HG02973 (cell line): Measurements from ENCODE around the gene SULT1B1.

Source experiments
- ATAC-seq: cut with Tn5 transposase; IDR thresholded peaks from one replicate; pipeline ENCODE4 v1.9.1; 2021; ENCODE audit warnings: moderate library complexity; ENCODE audit not compliant: unreplicated experiment

Gene SULT1B1

DNA sequence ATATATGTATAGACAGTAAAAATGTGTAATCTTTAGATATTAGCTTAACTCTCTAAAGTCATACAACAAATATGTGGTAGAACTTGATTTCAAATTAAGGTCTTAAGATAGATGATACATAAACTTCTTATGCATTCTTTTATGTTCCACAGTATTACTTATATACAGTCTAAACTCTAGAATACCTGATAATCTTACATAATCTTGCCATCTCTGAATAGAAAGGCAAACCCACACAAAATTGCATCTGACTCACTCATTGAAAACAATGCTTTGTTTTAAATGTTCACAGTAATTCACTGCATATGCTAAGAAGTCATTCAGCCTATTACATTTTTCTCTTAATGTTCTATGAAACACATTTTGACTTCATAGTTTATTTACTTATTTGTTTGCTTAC is 10.1 kb downstream of the SULT1B1 start:
- ATAC-seq = no peak

- no peak for ATAC-seq
These were observed 10.6 kb downstream of the SULT1B1 start for GRCh38 chr4:69749771-69750170.

- ATAC-seq = no peak
These were observed 12.2 kb downstream of the SULT1B1 start for GRCh38 chr4:69748173-69748572.

- no peak for ATAC-seq
These were observed 16.3 kb downstream of the SULT1B1 start for GRCh38 chr4:69744157-69744478.

DNA sequence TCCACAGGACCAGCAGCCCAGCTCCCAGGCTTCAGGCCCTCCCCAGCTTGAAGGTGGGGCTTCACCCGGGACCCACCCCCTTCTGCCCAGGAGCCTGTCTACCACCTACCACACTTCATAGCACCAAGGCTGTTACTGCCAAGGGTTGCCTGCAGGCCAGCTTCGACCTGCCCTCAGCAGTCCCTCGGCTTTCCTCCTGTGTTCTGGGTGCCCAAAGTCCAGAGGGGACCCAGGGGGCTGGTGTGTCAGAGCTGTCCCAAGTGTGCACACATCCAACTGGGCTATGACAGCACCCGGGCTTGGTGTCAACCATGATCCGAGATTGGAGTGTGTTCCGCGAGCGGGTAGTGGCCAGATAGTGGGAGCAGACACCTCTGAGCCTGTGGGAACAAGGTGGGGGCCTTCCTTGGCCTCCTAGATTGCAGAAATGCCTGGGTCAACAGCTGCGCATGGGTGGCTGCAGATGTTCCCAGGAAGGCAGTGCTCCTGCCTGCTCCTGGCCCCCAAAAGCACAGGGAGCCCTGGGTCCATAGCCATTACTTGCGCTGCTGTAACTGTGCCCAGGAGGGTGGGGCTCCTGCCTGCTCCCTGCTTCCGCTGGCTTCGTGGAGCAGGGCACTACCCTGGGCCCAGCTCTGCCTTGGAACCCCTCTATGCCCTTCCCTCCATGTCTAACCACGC is 16.8 kb downstream of the SULT1B1 start:
- ATAC-seq = no peak

- ATAC-seq = no peak
These were observed 17.8 kb downstream of the SULT1B1 start for GRCh38 chr4:69742596-69742995.

DNA sequence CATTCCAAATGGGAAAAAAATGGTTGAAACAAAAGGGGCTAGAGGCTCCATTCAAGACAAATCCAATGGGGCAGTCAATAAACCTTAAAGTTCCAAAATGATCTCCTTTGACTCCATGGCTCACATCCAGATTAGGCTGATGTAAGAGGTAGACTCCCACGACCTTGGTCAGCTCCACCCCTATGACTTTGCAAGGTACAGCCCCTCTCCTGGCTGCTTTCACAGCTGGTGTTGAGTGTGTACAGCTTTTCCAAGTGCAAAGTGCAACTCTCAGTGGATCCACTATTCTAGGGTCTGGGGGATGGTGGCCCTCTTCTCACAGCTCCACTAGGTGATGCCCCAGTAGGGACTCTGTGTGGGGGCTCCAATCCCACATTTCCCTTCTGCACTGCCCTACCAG is 21.5 kb downstream of the SULT1B1 start:
- ATAC-seq = no peak

GRCh38 chr4:69735119-69735518 is 25.3 kb downstream of the SULT1B1 start:
- ATAC-seq = no peak

GRCh38 chr4:69731847-69732246 is 28.6 kb downstream of the SULT1B1 start:
- ATAC-seq = no peak

DNA sequence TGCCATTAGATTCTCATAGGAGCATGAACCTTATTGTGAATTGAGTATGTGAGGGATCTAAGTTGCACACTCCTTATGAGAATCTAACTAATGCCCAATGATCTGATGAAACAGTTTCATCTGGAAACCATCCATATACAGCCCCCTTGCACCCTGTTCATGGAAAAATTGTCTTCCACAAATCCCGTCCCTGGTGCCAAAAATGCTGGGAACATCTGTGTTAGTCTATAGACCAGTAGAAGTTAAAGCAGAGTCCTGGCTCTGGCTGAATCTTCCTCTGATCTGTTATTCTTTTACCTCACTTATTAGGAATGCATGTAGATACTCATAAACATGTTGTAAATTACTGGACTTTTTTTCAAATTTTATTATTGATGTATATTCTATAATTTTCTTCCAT is 29.2 kb downstream of the SULT1B1 start:
- no peak for ATAC-seq

DNA sequence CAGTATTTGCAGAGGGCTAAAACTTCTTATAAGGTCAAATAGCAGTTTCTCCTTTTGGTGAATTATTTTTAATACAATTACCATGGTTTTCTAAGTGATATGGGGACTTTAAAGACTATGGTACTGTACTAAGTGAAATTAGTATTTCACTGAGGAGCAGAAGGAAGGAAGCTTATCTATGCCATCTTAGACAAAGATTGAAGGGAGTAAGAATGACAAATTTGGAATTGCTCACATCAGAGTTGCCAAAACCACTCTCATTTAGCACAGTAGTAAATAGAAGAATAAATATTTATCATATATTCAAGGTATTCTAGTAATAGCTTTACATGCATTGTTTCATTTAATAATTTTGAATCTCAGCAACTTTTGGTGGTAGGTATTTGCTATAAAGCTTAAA is 30.4 kb downstream of the SULT1B1 start:
- ATAC-seq = no peak

- no peak for ATAC-seq
These were observed 32.5 kb downstream of the SULT1B1 start for GRCh38 chr4:69727926-69728325.

DNA sequence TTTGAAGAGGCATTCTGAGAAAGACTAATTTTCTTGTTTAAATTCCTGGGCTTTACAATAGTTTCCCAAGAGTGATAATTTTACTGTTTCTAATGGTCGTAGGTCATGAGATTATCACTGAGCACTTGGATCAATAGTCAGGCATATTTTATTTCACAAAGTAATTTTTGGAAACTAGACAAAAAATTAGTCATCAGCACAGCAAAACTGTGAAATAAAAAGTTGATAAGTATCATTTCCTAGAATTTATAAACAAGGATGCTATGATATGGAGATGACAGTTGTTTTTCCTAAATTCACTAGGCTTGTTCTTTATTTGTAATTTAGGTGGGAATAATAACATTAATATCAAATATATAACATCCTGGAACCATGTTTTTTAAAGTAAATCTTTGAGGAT is 33.0 kb downstream of the SULT1B1 start:
- ATAC-seq = no peak

DNA sequence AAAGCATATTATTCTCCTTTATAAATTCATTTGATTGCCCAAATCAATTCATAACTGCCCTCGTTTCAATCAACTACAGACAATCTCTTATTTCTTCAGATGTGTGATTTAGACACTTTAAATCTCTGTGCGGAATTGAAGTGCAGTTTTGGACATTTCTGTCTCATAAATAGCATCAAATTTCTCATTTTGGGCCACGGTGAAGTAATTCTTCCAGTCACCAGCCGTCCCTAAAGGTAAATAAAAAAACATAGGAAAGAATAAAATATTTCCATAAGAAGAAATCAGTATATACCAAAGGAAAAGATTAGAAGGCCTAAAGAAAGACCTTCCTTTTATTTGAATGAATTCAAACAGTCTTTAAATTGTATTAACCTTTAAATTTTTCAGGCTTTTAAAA is 33.4 kb downstream of the SULT1B1 start:
- ATAC-seq = no peak

DNA sequence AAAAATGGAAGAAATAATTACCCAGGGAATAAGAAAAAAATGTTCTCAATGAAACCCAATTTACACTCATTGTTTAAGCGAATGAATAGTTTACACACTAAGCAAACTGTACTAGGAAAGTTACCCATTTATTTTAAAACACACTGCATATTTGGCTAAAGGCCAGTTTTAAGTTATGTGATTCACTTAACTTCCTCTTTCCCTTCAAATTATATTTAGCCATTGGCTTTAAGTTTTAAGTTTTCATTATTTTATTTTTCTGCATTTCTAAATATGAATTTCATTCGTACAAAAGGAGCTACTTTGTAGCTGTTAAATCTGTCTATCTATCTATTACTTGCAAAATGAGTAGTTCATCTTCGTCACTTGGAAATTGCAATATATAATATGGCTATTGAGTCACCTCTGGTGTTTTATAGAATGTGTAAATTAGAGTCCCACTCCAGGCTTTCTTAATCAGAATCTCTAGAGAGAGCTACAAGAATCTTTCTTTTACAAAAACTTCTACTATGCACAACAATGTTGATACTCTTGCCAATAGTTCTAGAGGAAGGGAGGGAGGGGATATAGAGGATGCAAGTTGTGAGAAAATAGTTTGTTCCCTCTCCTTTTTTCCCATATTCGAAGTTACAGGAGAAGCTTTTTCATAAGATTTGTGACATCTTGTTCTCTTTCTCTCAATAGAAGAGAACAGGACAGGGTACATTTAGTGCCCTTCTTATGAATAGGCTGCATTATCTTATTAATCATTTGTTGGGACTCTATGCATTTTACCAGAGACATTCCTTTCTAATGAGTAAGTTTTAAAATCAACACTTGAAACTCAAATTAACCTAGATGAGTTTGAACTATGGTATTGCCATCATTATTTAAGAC is 41.8 kb downstream of the SULT1B1 start:
- ATAC-seq = no peak

- ATAC-seq = no peak
These were observed 42.6 kb downstream of the SULT1B1 start for GRCh38 chr4:69717778-69718177.

DNA sequence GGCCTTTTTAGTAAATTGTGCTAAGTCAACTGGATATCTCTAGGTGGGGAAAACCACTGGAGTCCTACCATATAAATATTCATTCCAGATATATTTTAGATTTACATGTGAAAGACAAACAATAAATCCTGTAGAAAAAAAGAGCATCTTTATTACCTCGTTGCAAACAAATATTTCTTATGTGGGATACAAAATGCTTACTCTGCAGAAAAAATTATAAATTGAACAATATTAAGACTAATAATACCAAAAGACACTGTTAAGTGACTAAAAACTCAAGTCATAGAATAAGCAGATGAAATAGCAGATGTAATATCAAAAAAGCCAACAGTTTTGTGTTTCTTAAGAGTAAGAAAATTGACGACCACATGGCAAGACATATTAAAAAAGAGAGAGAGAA is 43.8 kb downstream of the SULT1B1 start:
- ATAC-seq = no peak

GRCh38 chr4:69714086-69714485 is 46.3 kb downstream of the SULT1B1 start:
- no peak for ATAC-seq

DNA sequence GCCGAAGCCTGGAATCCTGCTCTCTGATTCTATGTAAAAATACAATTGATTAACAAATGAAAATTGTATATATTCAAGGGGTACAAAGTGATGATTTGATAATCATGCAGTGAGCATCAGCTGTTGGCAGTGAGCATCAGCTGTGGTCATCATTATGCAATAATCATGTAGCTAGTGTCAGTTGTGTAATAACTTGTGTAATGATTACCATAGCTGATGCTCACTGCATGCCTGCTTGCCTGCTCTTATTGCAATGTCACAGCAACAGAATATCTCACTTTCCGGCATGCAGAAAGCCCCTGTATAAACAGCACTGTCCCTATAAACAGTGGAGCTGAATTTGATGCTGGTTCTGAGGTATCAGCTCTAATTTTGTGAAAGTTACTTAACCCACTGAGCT is 46.8 kb downstream of the SULT1B1 start:
- no peak for ATAC-seq

GRCh38 chr4:69710580-69710979 is 49.8 kb downstream of the SULT1B1 start:
- ATAC-seq = no peak

- ATAC-seq = no peak
These were observed 52.2 kb downstream of the SULT1B1 start for GRCh38 chr4:69708211-69708610.

DNA sequence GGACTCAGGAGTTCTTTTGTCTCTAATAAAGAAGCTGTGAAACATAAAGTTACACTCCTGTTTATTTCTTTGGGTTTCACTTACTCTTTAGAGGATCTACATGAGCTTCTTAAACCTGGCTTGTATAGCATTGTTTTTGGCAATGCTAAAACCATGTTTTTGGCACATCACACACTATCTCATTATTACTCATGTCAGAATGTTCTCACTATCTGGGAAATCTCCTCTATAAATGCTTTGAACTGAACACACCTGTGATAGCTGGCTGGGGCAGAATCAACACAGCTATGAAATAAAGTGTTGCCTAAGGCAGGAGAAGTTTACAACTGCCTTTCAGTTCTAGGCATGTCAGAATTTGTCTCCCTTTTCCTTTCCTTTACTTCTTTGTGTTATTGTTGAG is 52.6 kb downstream of the SULT1B1 start:
- ATAC-seq = no peak

DNA sequence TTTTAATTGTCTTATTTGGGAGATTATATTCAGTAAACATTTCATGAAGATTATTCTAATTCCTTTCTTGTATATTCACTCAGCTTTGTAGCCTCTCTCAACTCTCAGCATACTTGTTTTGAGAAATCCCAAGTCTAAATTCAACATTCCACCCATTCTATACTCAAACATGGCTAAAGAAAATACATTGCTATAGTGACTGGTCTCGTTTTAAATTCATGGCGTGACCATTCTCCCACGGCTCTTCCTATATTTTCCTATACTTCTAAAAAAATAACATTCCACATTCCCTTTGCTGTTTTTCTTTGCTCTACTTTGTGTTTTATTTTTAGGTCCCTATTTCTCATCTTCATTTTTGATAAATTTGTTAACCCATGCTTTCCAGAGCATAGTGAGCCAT is 58.2 kb downstream of the SULT1B1 start:
- no peak for ATAC-seq
